ENCODE measurements around the gene ALDH8A1.

The ALDH8A1 gene

DNA sequence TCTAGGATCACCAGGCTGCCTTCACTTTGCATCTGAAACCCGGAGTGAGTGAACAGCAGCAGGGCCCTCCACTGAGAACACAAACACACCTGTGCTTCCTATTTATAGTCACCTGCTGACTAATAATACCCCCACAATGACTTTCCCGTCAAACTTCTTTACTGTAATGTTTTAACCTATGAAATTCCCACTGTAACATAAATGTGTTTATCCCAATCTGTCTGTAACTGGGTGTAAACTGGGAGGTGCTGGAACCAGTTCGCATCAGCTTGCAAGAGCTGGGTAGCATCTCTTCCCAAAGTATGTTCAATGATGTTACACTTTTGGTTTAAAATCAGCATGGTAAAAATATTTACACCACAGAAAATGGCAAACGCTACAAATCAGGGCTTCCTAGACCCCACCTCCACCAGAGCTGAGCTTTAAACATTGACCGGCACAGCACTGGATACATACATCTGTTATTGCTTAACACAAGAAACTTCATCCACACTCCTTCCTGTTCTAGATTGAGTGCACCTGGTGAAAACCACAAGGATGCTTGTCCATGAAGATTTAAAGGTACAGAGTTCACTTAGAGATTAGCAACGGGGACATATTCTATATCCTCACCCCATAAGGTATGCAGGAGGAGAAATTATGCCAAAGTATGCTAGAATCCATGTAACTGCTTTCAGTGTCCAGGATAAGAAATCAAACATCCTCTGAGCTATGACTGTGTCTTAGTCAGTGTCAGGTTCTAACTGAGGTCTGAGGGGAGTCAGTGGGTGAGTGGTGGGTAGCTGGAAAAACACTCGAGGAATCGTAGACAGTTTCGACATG, 79.0 kb downstream of the ALDH8A1 start:
- DNase-seq = no peak

- DNase-seq = no peak
Measured at GRCh38 chr6:134868812-134869211, 81.1 kb downstream of the ALDH8A1 start.
